ENCODE data around the gene RALGAPA2.

- TF ChIP-seq POLR2A (IDR thresholded peaks at IDR 0.05; ENCODE audit: low read length) = no peak
- no peak for TF ChIP-seq GATA1 (IDR thresholded peaks at IDR 0.05; ENCODE audit: low read depth, low read length)
These were observed 277.0 kb downstream of the RALGAPA2 start for GRCh38 chr20:20435453-20435852.
